Liver (tissue), 9 donors: ENCODE measurements around the gene C2. TPM values are rescaled to one million over a fixed set of nuclear protein-coding genes. Genes with fewer than 3 reads are reported as not detected.

Source experiments
- DNase-seq: peaks from one replicate; pipeline ENCODE4 v3.0.0-alpha.2; 2017; ENCODE audit warnings: low spot score
- H3K27ac ChIP-seq, 2 donors: one replicate each; pipeline ENCODE4 v1.7.0; 2013; ENCODE audit warnings: inconsistent platforms in 2 of 2, low read length in 2 of 2, control low read depth in 1 of 2, low read depth in 1 of 2, mild to moderate bottlenecking in 1 of 2
- H3K27me3 ChIP-seq, 4 donors: one replicate each; pipeline versions ENCODE4 v1.6.1 to v1.7.0; 2013; ENCODE audit warnings: low read length in 3 of 4, inconsistent platforms in 1 of 4, mild to moderate bottlenecking in 1 of 4, moderate library complexity in 1 of 4; ENCODE audit not compliant: control insufficient read depth in 4 of 4, insufficient read depth in 4 of 4
- H3K36me3 ChIP-seq, 4 donors: one replicate each; pipeline versions ENCODE4 v1.6.1 to v1.7.0; 2013; ENCODE audit warnings: low read length in 3 of 4, mild to moderate bottlenecking in 3 of 4, low read depth in 1 of 4, moderate library complexity in 1 of 4; ENCODE audit not compliant: control insufficient read depth in 4 of 4, insufficient read depth in 3 of 4
- H3K4me1 ChIP-seq, 4 donors: one replicate each; pipeline versions ENCODE4 v1.6.1 to v1.7.0; 2013; ENCODE audit warnings: low read length in 3 of 4, mild to moderate bottlenecking in 3 of 4, moderate library complexity in 1 of 4; ENCODE audit not compliant: control insufficient read depth in 4 of 4, insufficient read depth in 4 of 4
- H3K4me3 ChIP-seq, 3 donors: one replicate each; pipeline versions ENCODE4 v1.6.1 to v1.7.0; 2013; ENCODE audit warnings: low read length in 3 of 3, control low read depth in 1 of 3, low read depth in 1 of 3, mild to moderate bottlenecking in 1 of 3
- H3K9ac ChIP-seq, 2 donors: one replicate each; pipeline ENCODE4 v1.7.0; 2013; ENCODE audit warnings: low read length in 2 of 2, mild to moderate bottlenecking in 2 of 2, moderate library complexity in 2 of 2, control low read depth in 1 of 2, low read depth in 1 of 2
- H3K9me3 ChIP-seq, 4 donors: one replicate each; pipeline versions ENCODE4 v1.6.1 to v1.7.0; 2013; ENCODE audit warnings: low read length in 3 of 4; ENCODE audit not compliant: control insufficient read depth in 4 of 4
- ATF3 ChIP-seq: IDR thresholded peaks from 2 replicates; pipeline ENCODE4 v1.6.1; 2016; ENCODE audit warnings: antibody characterized with exemption
- CTCF ChIP-seq: fragments of 150-350 bp; IDR thresholded peaks from 2 replicates; pipeline ENCODE4 v1.5.1; 2017; ENCODE audit warnings: improper control_type of control experiment, low read depth, low read length; ENCODE audit not compliant: missing input control
- EGR1 ChIP-seq, 2 donors: IDR thresholded peaks; 2 replicates each; pipeline ENCODE4 v1.6.1; 2016 to 2018; ENCODE audit warnings: antibody characterized with exemption in 2 of 2, low read depth in 2 of 2
- FOXA1 ChIP-seq: IDR thresholded peaks from 2 replicates; pipeline ENCODE4 v1.6.1; 2016; ENCODE audit warnings: antibody characterized with exemption
- FOXA2 ChIP-seq: IDR thresholded peaks from 2 replicates; pipeline ENCODE4 v1.6.1; 2016; ENCODE audit warnings: antibody characterized with exemption
- GABPA ChIP-seq, 2 donors: IDR thresholded peaks in 1 of 2; conservative IDR thresholded peaks in 1 of 2; 2 replicates each; pipeline ENCODE4 v1.6.1; 2016; ENCODE audit warnings: antibody characterized with exemption in 2 of 2, mild to moderate bottlenecking in 1 of 2, moderate library complexity in 1 of 2
- HNF4A ChIP-seq, 2 donors: conservative IDR thresholded peaks; 2 replicates each; pipeline ENCODE4 v1.6.1; 2016; ENCODE audit warnings: antibody characterized with exemption in 2 of 2, mild to moderate bottlenecking in 2 of 2
- JUND ChIP-seq, 2 donors: IDR thresholded peaks; 2 replicates each; pipeline ENCODE4 v1.6.1; 2016; ENCODE audit warnings: antibody characterized with exemption in 2 of 2
- NR2F2 ChIP-seq: IDR thresholded peaks from 2 replicates; pipeline ENCODE4 v1.6.1; 2016; ENCODE audit warnings: antibody characterized with exemption
- RXRA ChIP-seq, 2 donors: IDR thresholded peaks; 2 replicates each; pipeline ENCODE4 v1.6.1; 2017 to 2018; ENCODE audit warnings: antibody characterized with exemption in 2 of 2, mild to moderate bottlenecking in 1 of 2
- SP1 ChIP-seq: IDR thresholded peaks from 2 replicates; pipeline ENCODE4 v1.6.1; 2018; ENCODE audit warnings: antibody characterized with exemption, mild to moderate bottlenecking
- TAF1 ChIP-seq: conservative IDR thresholded peaks from 2 replicates; pipeline ENCODE4 v1.6.1; 2016; ENCODE audit warnings: antibody characterized with exemption, mild to moderate bottlenecking
- YY1 ChIP-seq: IDR thresholded peaks from 2 replicates; pipeline ENCODE4 v1.6.1; 2016; ENCODE audit warnings: antibody characterized with exemption, mild to moderate bottlenecking
- WGBS: extraction: QIAGEN DNeasy Blood & Tissue Kit; methylation state at CpG from one replicate; pipeline ENCODE4 v1.1.7; 2013; 5-methylcytosine and 5-hydroxymethylcytosine counted together
- polyA plus RNA-seq, 2 donors: library from polyadenylated mRNA; stranded (reverse) in 1 of 2; unstranded in 1 of 2; fragments of 200-250 nt in 1 of 2; fragments of >200 nt in 1 of 2; fragmentation: Nextera tagmentation in 1 of 2; extraction: Ambion mirVana in 1 of 2; gene quantifications; one replicate each; pipeline versions ENCODE4 v1.2.1 to v1.2.3, GENCODE V29; 2013 to 2015
- total RNA-seq, 2 donors: library from RNA; depleted of rRNA; stranded (reverse); fragments of >200 nt; gene quantifications; one replicate each; pipeline ENCODE4 v1.2.3, GENCODE V29; 2014
- TF ChIP-seq, protein P1 (sequence below): IDR thresholded peaks from 2 replicates; pipeline ENCODE4 v1.6.1; 2016; ENCODE audit warnings: antibody characterized with exemption
- TF ChIP-seq, protein P2 (sequence below): IDR thresholded peaks from 2 replicates; pipeline ENCODE4 v1.6.1; 2016; ENCODE audit warnings: antibody characterized with exemption
- donor health status: healthy.
- donor health status: healthy.
- donor health status: healthy.
- donor health status: healthy.
- donor health status: healthy.

Gene C2
- total and polyA plus RNA-seq, 4 donors, result 212 to 522 (median 397) TPM

- Histone ChIP-seq H3K4me1 (no peaks in the 10 kb centered on the region), H3K36me3 (peaks cover 18 to 64% (median 32%) of the 10 kb centered on the region in 4 donors), H3K27ac (no peak overlapping the region), H3K27me3 (no peaks in the 10 kb centered on the region), H3K4me3 (no peak overlapping the region), H3K9ac (no peak overlapping the region), H3K9me3 (no peaks in the 10 kb centered on the region)
- TF ChIP-seq YY1 (no peak), NR2F2 (no peak)
- DNase-seq, result no peak
- WGBS, result 92% methylated on average over 6 of the region's 6 CpGs
These were observed 45.2 kb upstream of the C2 start for GRCh38 chr6:31882344-31882743.

- peaks cover 21 to 76% (median 36%) of the 10 kb centered on the region in 4 donors for H3K36me3 ChIP-seq
- 96% methylated on average over 12 of the region's 12 CpGs for WGBS
These were observed 43.8 kb upstream of the C2 start for GRCh38 chr6:31883676-31884075.

More at GRCh38 chr6:31883676-31884075, 43.8 kb upstream of the C2 start:
- Histone ChIP-seq H3K27me3 (no peaks in the 10 kb centered on the region), H3K27ac (no peak overlapping the region), H3K4me3 (no peak overlapping the region), H3K9ac (no peak overlapping the region), H3K9me3 (no peaks in the 10 kb centered on the region), H3K4me1 (no peaks in the 10 kb centered on the region)
- DNase-seq, result no peak
- no peak for TF ChIP-seq EGR1 (IDR thresholded peaks at IDR 0.05; ENCODE audit: low read depth in 2 of 2)
- TF ChIP-seq JUND (IDR thresholded peaks at IDR 0.05), result no peak
- no peak for TF ChIP-seq GABPA (IDR thresholded peaks at IDR 0.05 in 1 of 2, conservative IDR thresholded peaks at IDR 0.05 in 1 of 2)
- no peak for TF ChIP-seq HNF4A (conservative IDR thresholded peaks at IDR 0.05)
- no peak for TF ChIP-seq CTCF
- TF ChIP-seq NR2F2, result no peak
- TF ChIP-seq, protein P1, sequence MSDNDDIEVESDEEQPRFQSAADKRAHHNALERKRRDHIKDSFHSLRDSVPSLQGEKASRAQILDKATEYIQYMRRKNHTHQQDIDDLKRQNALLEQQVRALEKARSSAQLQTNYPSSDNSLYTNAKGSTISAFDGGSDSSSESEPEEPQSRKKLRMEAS, result no peak
- no peak for TF ChIP-seq RXRA (IDR thresholded peaks at IDR 0.05)
- TF ChIP-seq FOXA2, result no peak
- TF ChIP-seq FOXA1, result no peak
- no peak for TF ChIP-seq ATF3
- TF ChIP-seq, protein P2, sequence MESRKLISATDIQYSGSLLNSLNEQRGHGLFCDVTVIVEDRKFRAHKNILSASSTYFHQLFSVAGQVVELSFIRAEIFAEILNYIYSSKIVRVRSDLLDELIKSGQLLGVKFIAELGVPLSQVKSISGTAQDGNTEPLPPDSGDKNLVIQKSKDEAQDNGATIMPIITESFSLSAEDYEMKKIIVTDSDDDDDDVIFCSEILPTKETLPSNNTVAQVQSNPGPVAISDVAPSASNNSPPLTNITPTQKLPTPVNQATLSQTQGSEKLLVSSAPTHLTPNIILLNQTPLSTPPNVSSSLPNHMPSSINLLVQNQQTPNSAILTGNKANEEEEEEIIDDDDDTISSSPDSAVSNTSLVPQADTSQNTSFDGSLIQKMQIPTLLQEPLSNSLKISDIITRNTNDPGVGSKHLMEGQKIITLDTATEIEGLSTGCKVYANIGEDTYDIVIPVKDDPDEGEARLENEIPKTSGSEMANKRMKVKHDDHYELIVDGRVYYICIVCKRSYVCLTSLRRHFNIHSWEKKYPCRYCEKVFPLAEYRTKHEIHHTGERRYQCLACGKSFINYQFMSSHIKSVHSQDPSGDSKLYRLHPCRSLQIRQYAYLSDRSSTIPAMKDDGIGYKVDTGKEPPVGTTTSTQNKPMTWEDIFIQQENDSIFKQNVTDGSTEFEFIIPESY, result no peak
- no peak for TF ChIP-seq TAF1
- no peak for TF ChIP-seq SP1
